ENCODE data around the gene PDF. TPM values are rescaled to one million over a fixed set of nuclear protein-coding genes. Genes with fewer than 3 reads are reported as not detected.

Gene PDF
- total and polyA plus RNA-seq, 2 of the 13 experiments (the other 11 are each of a cell fraction or from before 2014, with no cell fraction given), result 12.4 to 48.8 TPM

DNA sequence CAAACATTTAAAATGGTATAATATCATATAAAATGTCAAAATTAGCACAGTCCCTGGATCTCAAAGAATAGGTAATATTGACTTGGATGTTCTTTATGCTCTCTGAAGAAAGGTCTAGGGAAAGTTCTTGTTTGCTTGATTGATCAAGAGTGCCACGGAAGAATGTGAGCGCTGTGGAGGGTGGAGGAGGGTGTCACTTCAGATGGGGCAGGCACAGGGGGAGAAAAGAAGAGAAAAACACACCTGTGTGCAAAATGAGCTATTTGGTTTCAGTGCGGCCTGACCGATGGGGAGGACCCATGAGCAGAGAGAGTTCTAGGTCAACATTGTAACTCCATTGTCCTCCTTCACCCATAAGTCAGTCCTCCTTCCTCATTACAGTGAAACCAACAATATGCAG, 28.1 kb downstream of the PDF start:
- ATAC-seq, result no peak
- 98% methylated on average over 4 of the region's 4 CpGs for WGBS (ENCODE audit: low lambda C conversion rate)
- H3K9ac ChIP-seq (ENCODE audit: insufficient read depth, low read depth, low read length), result no peak overlapping the region
- no peak overlapping the region for H3K4me3 ChIP-seq (replicated peaks in 1 of 3; ENCODE audit: insufficient read depth in 1 of 3, low read depth in 2 of 3, low read length in 3 of 3)
- DNase-seq (ENCODE audit: low spot score), result no peak
- CTCF ChIA-PET (ENCODE audit: low intra/inter-chr PET ratio, low total read pairs), result no interaction called here
- H3K27ac ChIP-seq (ENCODE audit: extremely low read length, insufficient read depth, low read length), result no peak overlapping the region
- H3K79me2 ChIP-seq (ENCODE audit: insufficient read depth, low read length), result no peaks in the 10 kb centered on the region
- no TSS peak for BruUV-seq (replicated peaks)
- no peak for FAIRE-seq
- H3K4me2 ChIP-seq (ENCODE audit: low read depth, low read length), result no peak overlapping the region
- POLR2A ChIA-PET, result no interaction called here
- TF ChIP-seq CHD2 (IDR thresholded peaks at IDR 0.05; ENCODE audit: low read depth, low read length), result no peak
- TF ChIP-seq ZNF331 (CRISPR knock-in tag; IDR thresholded peaks at IDR 0.05), result no peak
- TF ChIP-seq, protein P1, sequence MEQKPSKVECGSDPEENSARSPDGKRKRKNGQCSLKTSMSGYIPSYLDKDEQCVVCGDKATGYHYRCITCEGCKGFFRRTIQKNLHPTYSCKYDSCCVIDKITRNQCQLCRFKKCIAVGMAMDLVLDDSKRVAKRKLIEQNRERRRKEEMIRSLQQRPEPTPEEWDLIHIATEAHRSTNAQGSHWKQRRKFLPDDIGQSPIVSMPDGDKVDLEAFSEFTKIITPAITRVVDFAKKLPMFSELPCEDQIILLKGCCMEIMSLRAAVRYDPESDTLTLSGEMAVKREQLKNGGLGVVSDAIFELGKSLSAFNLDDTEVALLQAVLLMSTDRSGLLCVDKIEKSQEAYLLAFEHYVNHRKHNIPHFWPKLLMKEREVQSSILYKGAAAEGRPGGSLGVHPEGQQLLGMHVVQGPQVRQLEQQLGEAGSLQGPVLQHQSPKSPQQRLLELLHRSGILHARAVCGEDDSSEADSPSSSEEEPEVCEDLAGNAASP (CRISPR knock-in tag; IDR thresholded peaks at IDR 0.05; ENCODE audit: borderline replicate concordance), result no peak
- intact Hi-C loops (cut with micrococcal nuclease; ENCODE audit: unreplicated experiment) (no loop called here), in situ Hi-C loops (cut with HindIII; ENCODE audit: extremely low pct_ligation_motif_present, low pct_unique_long_range_greater_than_20kb) (no loop called here)
- no peaks in the 10 kb centered on the region for H3K27me3 ChIP-seq (ENCODE audit: control insufficient read depth in 1 of 2, insufficient read depth in 2 of 2, low read length in 2 of 2)
- peaks cover 13 to 30% of the 10 kb centered on the region in 2 experiments for H3K36me3 ChIP-seq (replicated peaks in 1 of 2; ENCODE audit: control insufficient read depth in 1 of 2, insufficient read depth in 2 of 2, low read length in 2 of 2)
- no peaks in the 10 kb centered on the region for H4K20me1 ChIP-seq (ENCODE audit: insufficient read depth, low read length)
- no peak overlapping the region for H2AFZ ChIP-seq (ENCODE audit: low read length)
- no peaks in the 10 kb centered on the region for H3K9me3 ChIP-seq (ENCODE audit: low read length)
- H3K4me1 ChIP-seq (ENCODE audit: insufficient read depth, low read length), result peaks cover 21% of the 10 kb centered on the region

DNA sequence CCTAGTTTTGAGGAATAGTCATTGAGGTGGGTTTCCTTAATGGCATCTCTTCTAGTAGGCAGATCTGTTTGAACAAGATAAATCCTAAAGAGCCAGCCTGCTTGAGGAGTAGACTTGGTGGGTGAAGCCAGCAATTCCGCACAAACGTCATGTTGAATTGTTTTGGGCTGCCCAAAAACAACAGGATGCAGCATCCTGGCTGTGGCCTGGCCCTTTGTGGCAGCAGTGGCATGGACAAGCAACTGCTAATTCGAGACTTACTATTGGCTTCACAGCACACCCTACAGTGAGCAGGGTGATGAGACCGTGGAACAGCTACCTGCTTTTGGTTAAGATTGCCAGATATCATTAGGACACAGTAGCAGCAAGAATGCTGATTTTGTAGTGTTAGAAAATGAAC, 28.5 kb downstream of the PDF start:
- ATAC-seq, result no peak
- FAIRE-seq, result no peak
- BruUV-seq (replicated peaks), result no TSS peak
- no peak overlapping the region for H3K27ac ChIP-seq (ENCODE audit: extremely low read length, insufficient read depth, low read length)
- ChIA-PET CTCF (ENCODE audit: low intra/inter-chr PET ratio, low total read pairs) (no interaction called here), POLR2A (no interaction called here)
- H4K20me1 ChIP-seq (ENCODE audit: insufficient read depth, low read length), result no peaks in the 10 kb centered on the region
- WGBS (ENCODE audit: low lambda C conversion rate), result 98% methylated on average over 4 of the region's 4 CpGs
- DNase-seq (ENCODE audit: low spot score), result no peak
- no peak overlapping the region for H3K4me2 ChIP-seq (ENCODE audit: low read depth, low read length)
- H3K4me1 ChIP-seq (ENCODE audit: insufficient read depth, low read length), result peaks cover 21% of the 10 kb centered on the region
- peaks cover 13 to 30% of the 10 kb centered on the region in 2 experiments for H3K36me3 ChIP-seq (replicated peaks in 1 of 2; ENCODE audit: control insufficient read depth in 1 of 2, insufficient read depth in 2 of 2, low read length in 2 of 2)
- intact Hi-C loops (cut with micrococcal nuclease; ENCODE audit: unreplicated experiment), result no loop called here
- no peaks in the 10 kb centered on the region for H3K9me3 ChIP-seq (ENCODE audit: low read length)
- no peak overlapping the region for H3K4me3 ChIP-seq (replicated peaks in 1 of 3; ENCODE audit: insufficient read depth in 1 of 3, low read depth in 2 of 3, low read length in 3 of 3)
- H3K27me3 ChIP-seq (ENCODE audit: control insufficient read depth in 1 of 2, insufficient read depth in 2 of 2, low read length in 2 of 2), result no peaks in the 10 kb centered on the region
- no peak overlapping the region for H3K9ac ChIP-seq (ENCODE audit: insufficient read depth, low read depth, low read length)
- no peaks in the 10 kb centered on the region for H3K79me2 ChIP-seq (ENCODE audit: insufficient read depth, low read length)
- no peak overlapping the region for H2AFZ ChIP-seq (ENCODE audit: low read length)
- in situ Hi-C loops (cut with HindIII; ENCODE audit: extremely low pct_ligation_motif_present, low pct_unique_long_range_greater_than_20kb), result no loop called here
- TF ChIP-seq, protein P2, sequence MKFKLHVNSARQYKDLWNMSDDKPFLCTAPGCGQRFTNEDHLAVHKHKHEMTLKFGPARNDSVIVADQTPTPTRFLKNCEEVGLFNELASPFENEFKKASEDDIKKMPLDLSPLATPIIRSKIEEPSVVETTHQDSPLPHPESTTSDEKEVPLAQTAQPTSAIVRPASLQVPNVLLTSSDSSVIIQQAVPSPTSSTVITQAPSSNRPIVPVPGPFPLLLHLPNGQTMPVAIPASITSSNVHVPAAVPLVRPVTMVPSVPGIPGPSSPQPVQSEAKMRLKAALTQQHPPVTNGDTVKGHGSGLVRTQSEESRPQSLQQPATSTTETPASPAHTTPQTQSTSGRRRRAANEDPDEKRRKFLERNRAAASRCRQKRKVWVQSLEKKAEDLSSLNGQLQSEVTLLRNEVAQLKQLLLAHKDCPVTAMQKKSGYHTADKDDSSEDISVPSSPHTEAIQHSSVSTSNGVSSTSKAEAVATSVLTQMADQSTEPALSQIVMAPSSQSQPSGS (CRISPR knock-in tag; IDR thresholded peaks at IDR 0.05), result no peak
- TF ChIP-seq ZNF501 (CRISPR knock-in tag; IDR thresholded peaks at IDR 0.05) (no peak), STAG1 (CRISPR knock-in tag; IDR thresholded peaks at IDR 0.05) (no peak), NPAS2 (CRISPR knock-in tag; IDR thresholded peaks at IDR 0.05; ENCODE audit: borderline replicate concordance) (no peak), ZNF629 (CRISPR knock-in tag; conservative IDR thresholded peaks at IDR 0.05) (no peak), TBX3 (IDR thresholded peaks at IDR 0.05; ENCODE audit: borderline replicate concordance) (no peak), ZNF382 (CRISPR knock-in tag; IDR thresholded peaks at IDR 0.05; ENCODE audit: borderline replicate concordance) (no peak)
- TF ChIP-seq, protein P3, sequence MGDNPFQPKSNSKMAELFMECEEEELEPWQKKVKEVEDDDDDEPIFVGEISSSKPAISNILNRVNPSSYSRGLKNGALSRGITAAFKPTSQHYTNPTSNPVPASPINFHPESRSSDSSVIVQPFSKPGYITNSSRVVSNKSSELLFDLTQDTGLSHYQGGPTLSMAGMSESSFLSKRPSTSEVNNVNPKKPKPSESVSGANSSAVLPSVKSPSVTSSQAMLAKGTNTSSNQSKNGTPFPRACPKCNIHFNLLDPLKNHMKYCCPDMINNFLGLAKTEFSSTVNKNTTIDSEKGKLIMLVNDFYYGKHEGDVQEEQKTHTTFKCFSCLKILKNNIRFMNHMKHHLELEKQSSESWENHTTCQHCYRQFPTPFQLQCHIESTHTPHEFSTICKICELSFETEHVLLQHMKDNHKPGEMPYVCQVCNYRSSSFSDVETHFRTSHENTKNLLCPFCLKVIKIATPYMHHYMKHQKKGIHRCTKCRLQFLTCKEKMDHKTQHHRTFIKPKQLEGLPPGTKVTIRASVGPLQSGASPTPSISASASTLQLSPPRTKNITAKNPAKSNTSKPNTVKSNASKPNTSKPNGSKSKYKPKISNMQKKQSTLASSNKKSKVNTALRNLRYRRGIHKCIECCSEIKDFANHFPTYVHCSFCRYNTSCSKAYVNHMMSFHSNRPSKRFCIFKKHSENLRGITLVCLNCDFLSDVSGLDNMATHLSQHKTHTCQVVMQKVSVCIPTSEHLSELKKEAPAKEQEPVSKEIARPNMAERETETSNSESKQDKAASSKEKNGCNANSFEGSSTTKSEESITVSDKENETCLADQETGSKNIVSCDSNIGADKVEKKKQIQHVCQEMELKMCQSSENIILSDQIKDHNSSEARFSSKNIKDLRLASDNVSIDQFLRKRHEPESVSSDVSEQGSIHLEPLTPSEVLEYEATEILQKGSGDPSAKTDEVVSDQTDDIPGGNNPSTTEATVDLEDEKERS (CRISPR knock-in tag; IDR thresholded peaks at IDR 0.05), result no peak
- TF ChIP-seq, protein P4, sequence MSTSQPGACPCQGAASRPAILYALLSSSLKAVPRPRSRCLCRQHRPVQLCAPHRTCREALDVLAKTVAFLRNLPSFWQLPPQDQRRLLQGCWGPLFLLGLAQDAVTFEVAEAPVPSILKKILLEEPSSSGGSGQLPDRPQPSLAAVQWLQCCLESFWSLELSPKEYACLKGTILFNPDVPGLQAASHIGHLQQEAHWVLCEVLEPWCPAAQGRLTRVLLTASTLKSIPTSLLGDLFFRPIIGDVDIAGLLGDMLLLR (CRISPR knock-in tag; IDR thresholded peaks at IDR 0.05), result no peak
- TF ChIP-seq, protein P5, sequence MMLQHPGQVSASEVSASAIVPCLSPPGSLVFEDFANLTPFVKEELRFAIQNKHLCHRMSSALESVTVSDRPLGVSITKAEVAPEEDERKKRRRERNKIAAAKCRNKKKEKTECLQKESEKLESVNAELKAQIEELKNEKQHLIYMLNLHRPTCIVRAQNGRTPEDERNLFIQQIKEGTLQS (CRISPR knock-in tag; IDR thresholded peaks at IDR 0.05), result no peak
